HepG2 (cell line): Measurements from ENCODE around the gene IL11RA. TPM values are rescaled to one million over a fixed set of nuclear protein-coding genes. Genes with fewer than 3 reads are reported as not detected.

Experiments used
- ATAC-seq: fragments of 200-7000 bp; cut with Tn5 transposase; 3 replicates; pipeline ENCODE4 v1.9.1; 2020; ENCODE audit warnings: mild to moderate bottlenecking, moderate library complexity
- BruUV-seq: library from RNA; stranded (reverse); fragments of 400-500 nt; replicated peaks from 2 replicates; lab custom pipeline; 2021; lab: Mats Ljungman, UMichigan
- CTCF ChIA-PET: fragments of 300-600 bp; formaldehyde crosslinking; extraction: SDS; loops from one replicate; lab custom pipeline; 2021; ENCODE audit warnings: low total read pairs, inconsistent platforms, low intra/inter-chr PET ratio; lab: Yijun Ruan, JAX
- POLR2A ChIA-PET: fragments of 350-600 bp; sonication (Branson Sonifier 250); formaldehyde crosslinking; loops from one replicate; lab custom pipeline; 2020; ENCODE audit warnings: antibody characterized with exemption, inconsistent platforms; lab: Yijun Ruan, JAX
- DNase-seq: peaks from one replicate; pipeline ENCODE4 v3.0.0-alpha.2; 2015; ENCODE audit warnings: low spot score
- FAIRE-seq: peaks from 3 replicates; lab custom pipeline; 2011; peaks lifted over from hg19 to GRCh38; lab: Jason Lieb, UNC
- H2AFZ ChIP-seq: one replicate; pipeline ENCODE4 v1.6.1; 2011; ENCODE audit warnings: low read length, inconsistent platforms
- H3K27ac ChIP-seq: fragments of 300-600 bp; 3 replicates; pipeline ENCODE4 v1.8.0; 2011; ENCODE audit warnings: mixed run types, mild to moderate bottlenecking, mixed read lengths, low read length, inconsistent platforms; ENCODE audit not compliant: insufficient read depth; ENCODE audit errors: extremely low read length
- H3K27me3 ChIP-seq, 2 experiments: fragments of 200-600 bp in 1 of 2; 2 replicates in 1 of 2; 3 replicates in 1 of 2; pipeline versions ENCODE4 v1.6.0 to v1.8.0; 2011; ENCODE audit warnings: low read length in 2 of 2, mild to moderate bottlenecking in 2 of 2, moderate library complexity in 2 of 2, inconsistent platforms in 1 of 2; ENCODE audit not compliant: insufficient read depth in 2 of 2, control insufficient read depth in 1 of 2
- H3K36me3 ChIP-seq, 2 experiments: fragments of 200-600 bp in 1 of 2; replicated peaks in 1 of 2; 2 replicates in 1 of 2; 3 replicates in 1 of 2; pipeline versions ENCODE4 v1.5.1 to v1.8.0; 2011; ENCODE audit warnings: low read length in 2 of 2, inconsistent platforms in 1 of 2; ENCODE audit not compliant: insufficient read depth in 2 of 2, control insufficient read depth in 1 of 2
- H3K4me1 ChIP-seq: 2 replicates; pipeline ENCODE4 v1.5.1; 2012; ENCODE audit warnings: low read length, inconsistent platforms; ENCODE audit not compliant: insufficient read depth
- H3K4me2 ChIP-seq: 2 replicates; pipeline ENCODE4 v1.6.0; 2011; ENCODE audit warnings: low read depth, low read length, inconsistent platforms
- H3K4me3 ChIP-seq, 3 experiments: fragments of 200-600 bp in 1 of 3; sonication (generic), shearing (Covaris generic) in 1 of 3; replicated peaks in 1 of 3; 2 replicates each; pipeline ENCODE4 v1.5.1; 2011 to 2016; ENCODE audit warnings: low read length in 3 of 3, inconsistent platforms in 2 of 3, low read depth in 2 of 3, mild to moderate bottlenecking in 2 of 3, control low read depth in 1 of 3, mixed read lengths in 1 of 3; ENCODE audit not compliant: insufficient read depth in 1 of 3
- H3K79me2 ChIP-seq: one replicate; pipeline ENCODE4 v1.6.1; 2011; ENCODE audit warnings: low read length, inconsistent platforms; ENCODE audit not compliant: insufficient read depth
- H3K9ac ChIP-seq: 2 replicates; pipeline ENCODE4 v1.6.0; 2011; ENCODE audit warnings: mild to moderate bottlenecking, low read depth, low read length, inconsistent platforms; ENCODE audit not compliant: insufficient read depth
- H3K9me3 ChIP-seq: 2 replicates; pipeline ENCODE4 v1.5.1; 2012; ENCODE audit warnings: mild to moderate bottlenecking, low read length
- H4K20me1 ChIP-seq: 2 replicates; pipeline ENCODE4 v1.6.0; 2011; ENCODE audit warnings: inconsistent platforms, mild to moderate bottlenecking, low read length, moderate library complexity; ENCODE audit not compliant: insufficient read depth
- CREM ChIP-seq, 2 experiments: sonication (generic) in 1 of 2; formaldehyde crosslinking in 1 of 2; IDR thresholded peaks; 2 replicates each; pipeline versions ENCODE4 v1.4.0 to v1.6.1; 2016 to 2020; ENCODE audit warnings: antibody characterized with exemption in 1 of 2, mild to moderate bottlenecking in 1 of 2, missing genetic modification reagents in 1 of 2
- FOXP1 ChIP-seq, 2 experiments: fragments of 450-650 bp in 1 of 2; IDR thresholded peaks; 2 replicates each; pipeline ENCODE4 v1.6.1; 2017 to 2018; ENCODE audit warnings: antibody characterized with exemption in 1 of 2
- HDAC1 ChIP-seq: sonication (generic); formaldehyde crosslinking; IDR thresholded peaks from 2 replicates; pipeline ENCODE4 v1.5.1; 2020; ENCODE audit warnings: mild to moderate bottlenecking, missing genetic modification reagents
- HHEX ChIP-seq: IDR thresholded peaks from 2 replicates; pipeline ENCODE4 v1.6.1; 2016; ENCODE audit warnings: control low read depth
- NR2F6 ChIP-seq, 2 experiments: IDR thresholded peaks; 2 replicates each; pipeline ENCODE4 v1.6.1; 2016; ENCODE audit warnings: antibody characterized with exemption in 1 of 2, mild to moderate bottlenecking in 1 of 2
- SP4 ChIP-seq: sonication (generic); formaldehyde crosslinking; IDR thresholded peaks from 2 replicates; pipeline ENCODE4 v1.8.1; 2023; ENCODE audit warnings: mild to moderate bottlenecking, missing genetic modification reagents
- SPEN ChIP-seq: sonication (generic); formaldehyde crosslinking; IDR thresholded peaks from 2 replicates; pipeline ENCODE4 v1.5.1; 2020; ENCODE audit warnings: low read depth, mild to moderate bottlenecking, missing genetic modification reagents
- ZBTB7B ChIP-seq: sonication (generic); formaldehyde crosslinking; IDR thresholded peaks from 2 replicates; pipeline ENCODE4 v1.4.0; 2020; ENCODE audit warnings: missing genetic modification reagents
- ZNF761 ChIP-seq: sonication (generic); formaldehyde crosslinking; conservative IDR thresholded peaks from 2 replicates; pipeline ENCODE4 v1.4.0; 2020; ENCODE audit warnings: mild to moderate bottlenecking, missing genetic modification reagents
- in situ Hi-C: cut with HindIII; loops from 2 replicates; pipeline ENCODE4 v1.10.0; 2017; ENCODE audit warnings: low pct_unique_long_range_greater_than_20kb; ENCODE audit not compliant: extremely low pct_ligation_motif_present
- intact Hi-C: fragments of 100-400 bp; cut with micrococcal nuclease; formaldehyde crosslinking; loops from one replicate; pipeline ENCODE4 v1.10.0; 2022; ENCODE audit not compliant: unreplicated experiment
- polyA plus RNA-seq, 8 experiments: library from polyadenylated mRNA; depleted of rRNA in 3 of 8; stranded (reverse) in 7 of 8; unstranded in 1 of 8; fragments of >200 nt; fragmentation: Illumina TruSeq in 4 of 8; extraction: Trizol in 4 of 8; gene quantifications; 2 replicates each; pipeline versions ENCODE4 v1.2.1 to v1.2.3, GENCODE V29; 2011 to 2016; ENCODE audit warnings: low read depth in 4 of 8, missing spikeins in 1 of 8, mixed read lengths in 1 of 8; ENCODE audit not compliant: insufficient read depth in 1 of 8
- total RNA-seq, 5 experiments: library from RNA; depleted of rRNA; stranded (reverse); fragments of >200 nt; fragmentation: Illumina TruSeq; extraction: Trizol; gene quantifications; 2 replicates each; pipeline ENCODE4 v1.2.3, GENCODE V29; 2016; ENCODE audit warnings: low read depth in 1 of 5
- TF ChIP-seq, protein P1 (sequence below): IDR thresholded peaks from 2 replicates; pipeline ENCODE4 v1.6.1; 2016; ENCODE audit warnings: missing genetic modification reagents, missing compliant biosample characterization
- TF ChIP-seq, protein P2 (sequence below): sonication (generic); formaldehyde crosslinking; IDR thresholded peaks from 2 replicates; pipeline ENCODE4 v1.4.0; 2020; ENCODE audit warnings: missing genetic modification reagents
- TF ChIP-seq, protein P3 (sequence below): sonication (generic); formaldehyde crosslinking; IDR thresholded peaks from 2 replicates; pipeline ENCODE4 v1.5.1; 2020; ENCODE audit warnings: mild to moderate bottlenecking, missing genetic modification reagents, moderate library complexity
- TF ChIP-seq, protein P4 (sequence below): sonication (generic); formaldehyde crosslinking; IDR thresholded peaks from 2 replicates; pipeline ENCODE4 v1.5.1; 2020; ENCODE audit warnings: mild to moderate bottlenecking, moderate library complexity, missing genetic modification reagents
- TF ChIP-seq, protein P5 (sequence below): sonication (generic); formaldehyde crosslinking; IDR thresholded peaks from 2 replicates; pipeline ENCODE4 v1.4.0; 2020; ENCODE audit warnings: missing genetic modification reagents, borderline replicate concordance

The IL11RA gene
- total and polyA plus RNA-seq, 2 of the 13 experiments (the other 11 are each of a cell fraction or from before 2014, with no cell fraction given): 2.0 to 4.2 TPM

DNA sequence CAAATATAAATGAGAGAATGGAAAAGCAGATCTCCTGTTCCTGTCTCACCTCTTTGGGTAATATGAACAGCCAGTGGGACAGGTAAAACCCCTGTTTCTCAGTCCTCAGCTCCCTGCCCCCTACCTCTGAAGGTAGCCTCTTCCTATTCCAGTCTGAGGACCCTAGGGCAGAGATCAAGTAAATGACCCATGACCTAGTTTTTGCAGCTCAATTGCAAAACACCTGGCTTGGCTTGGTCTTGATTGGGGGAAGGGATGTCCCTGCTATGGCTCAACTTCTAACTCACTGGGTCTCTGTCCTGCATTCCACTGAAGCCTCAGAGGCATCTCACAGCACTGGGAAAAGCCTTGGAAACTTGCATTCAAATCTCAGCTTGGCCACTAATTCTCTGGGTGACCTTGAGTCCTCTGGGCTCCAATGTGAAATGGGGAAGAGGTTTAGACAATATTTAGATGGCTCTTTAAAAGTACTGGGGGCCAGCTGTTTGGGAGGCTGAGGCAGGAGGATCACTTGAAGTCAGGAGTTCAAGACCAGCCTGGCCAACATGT is 7.1 kb upstream of the IL11RA start:
- intact Hi-C loops: no loop called here
- Histone ChIP-seq H3K9me3 (no peaks in the 10 kb centered on the region), H3K79me2 (peaks cover 16% of the 10 kb centered on the region), H3K4me1 (peaks cover 71% of the 10 kb centered on the region), H4K20me1 (no peaks in the 10 kb centered on the region), H3K27me3 (no peaks in the 10 kb centered on the region; a peak in 1 of 5 replicates), H3K4me3 (peak overlapping the region in 1 of 3 experiments; percentile 9; a peak in 1 of 6 replicates), H3K36me3 (peaks cover 8 to 18% of the 10 kb centered on the region in 2 experiments), H3K9ac (no peak overlapping the region), H3K4me2 (peak overlapping the region; percentile 60), H2AFZ (no peak overlapping the region), H3K27ac (peak overlapping the region; percentile 95)
- ATAC-seq (peak; percentile 6; the same call in 1 of the 3 replicates), FAIRE-seq (peak; percentile 91), DNase-seq (peak; percentile 78)
- in situ Hi-C loops: no loop called here
- ChIA-PET POLR2A (interaction anchor here (1.2 to 4.1 kb wide), 5 partner anchors 9 to 1083 kb away, joined by 3 to 100 read pairs (median 14); partner anchors contain the start of genes ARID3C, CCL27 and SIGMAR1), CTCF (no interaction called here)
- no TSS peak for BruUV-seq
- peak; percentile 88 for TF ChIP-seq NR2F6 (IDR thresholded peaks at IDR 0.05)
- TF ChIP-seq NR2F6 (CRISPR knock-in tag; IDR thresholded peaks at IDR 0.05): peak; percentile 81
- TF ChIP-seq, protein P1, sequence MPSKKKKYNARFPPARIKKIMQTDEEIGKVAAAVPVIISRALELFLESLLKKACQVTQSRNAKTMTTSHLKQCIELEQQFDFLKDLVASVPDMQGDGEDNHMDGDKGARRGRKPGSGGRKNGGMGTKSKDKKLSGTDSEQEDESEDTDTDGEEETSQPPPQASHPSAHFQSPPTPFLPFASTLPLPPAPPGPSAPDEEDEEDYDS: no peak
- peak; percentile 63 for TF ChIP-seq SPEN
- TF ChIP-seq HHEX (CRISPR knock-in tag): 0 out of 2 replicates have a peak, but pooled peaks have one; percentile 55
- TF ChIP-seq, protein P2, sequence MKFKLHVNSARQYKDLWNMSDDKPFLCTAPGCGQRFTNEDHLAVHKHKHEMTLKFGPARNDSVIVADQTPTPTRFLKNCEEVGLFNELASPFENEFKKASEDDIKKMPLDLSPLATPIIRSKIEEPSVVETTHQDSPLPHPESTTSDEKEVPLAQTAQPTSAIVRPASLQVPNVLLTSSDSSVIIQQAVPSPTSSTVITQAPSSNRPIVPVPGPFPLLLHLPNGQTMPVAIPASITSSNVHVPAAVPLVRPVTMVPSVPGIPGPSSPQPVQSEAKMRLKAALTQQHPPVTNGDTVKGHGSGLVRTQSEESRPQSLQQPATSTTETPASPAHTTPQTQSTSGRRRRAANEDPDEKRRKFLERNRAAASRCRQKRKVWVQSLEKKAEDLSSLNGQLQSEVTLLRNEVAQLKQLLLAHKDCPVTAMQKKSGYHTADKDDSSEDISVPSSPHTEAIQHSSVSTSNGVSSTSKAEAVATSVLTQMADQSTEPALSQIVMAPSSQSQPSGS: peak; percentile 68; the same call in 1 of the 2 replicates
- TF ChIP-seq ZNF761: 0 out of 2 replicates have a peak, but pooled peaks have one; percentile 44
- TF ChIP-seq, protein P3, sequence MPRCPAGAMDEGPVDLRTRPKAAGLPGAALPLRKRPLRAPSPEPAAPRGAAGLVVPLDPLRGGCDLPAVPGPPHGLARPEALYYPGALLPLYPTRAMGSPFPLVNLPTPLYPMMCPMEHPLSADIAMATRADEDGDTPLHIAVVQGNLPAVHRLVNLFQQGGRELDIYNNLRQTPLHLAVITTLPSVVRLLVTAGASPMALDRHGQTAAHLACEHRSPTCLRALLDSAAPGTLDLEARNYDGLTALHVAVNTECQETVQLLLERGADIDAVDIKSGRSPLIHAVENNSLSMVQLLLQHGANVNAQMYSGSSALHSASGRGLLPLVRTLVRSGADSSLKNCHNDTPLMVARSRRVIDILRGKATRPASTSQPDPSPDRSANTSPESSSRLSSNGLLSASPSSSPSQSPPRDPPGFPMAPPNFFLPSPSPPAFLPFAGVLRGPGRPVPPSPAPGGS: no peak
- TF ChIP-seq, protein P4, sequence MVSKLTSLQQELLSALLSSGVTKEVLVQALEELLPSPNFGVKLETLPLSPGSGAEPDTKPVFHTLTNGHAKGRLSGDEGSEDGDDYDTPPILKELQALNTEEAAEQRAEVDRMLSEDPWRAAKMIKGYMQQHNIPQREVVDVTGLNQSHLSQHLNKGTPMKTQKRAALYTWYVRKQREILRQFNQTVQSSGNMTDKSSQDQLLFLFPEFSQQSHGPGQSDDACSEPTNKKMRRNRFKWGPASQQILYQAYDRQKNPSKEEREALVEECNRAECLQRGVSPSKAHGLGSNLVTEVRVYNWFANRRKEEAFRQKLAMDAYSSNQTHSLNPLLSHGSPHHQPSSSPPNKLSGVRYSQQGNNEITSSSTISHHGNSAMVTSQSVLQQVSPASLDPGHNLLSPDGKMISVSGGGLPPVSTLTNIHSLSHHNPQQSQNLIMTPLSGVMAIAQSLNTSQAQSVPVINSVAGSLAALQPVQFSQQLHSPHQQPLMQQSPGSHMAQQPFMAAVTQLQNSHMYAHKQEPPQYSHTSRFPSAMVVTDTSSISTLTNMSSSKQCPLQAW: peak; percentile 55
- TF ChIP-seq HDAC1: peak; percentile 85
- no peak; the same call in 1 of the 2 replicates for TF ChIP-seq SP4 (CRISPR knock-in tag)
- TF ChIP-seq CREM (IDR thresholded peaks at IDR 0.05): peak; percentile 50; the same call in 1 of the 2 replicates
- no peak for TF ChIP-seq CREM (CRISPR knock-in tag; IDR thresholded peaks at IDR 0.05)
- no peak for TF ChIP-seq FOXP1 (IDR thresholded peaks at IDR 0.05)
- TF ChIP-seq FOXP1 (CRISPR knock-in tag; IDR thresholded peaks at IDR 0.05): 0 out of 2 replicates have a peak, but pooled peaks have one; percentile 35
- peak; percentile 43; the same call in 1 of the 2 replicates for TF ChIP-seq ZBTB7B
- TF ChIP-seq, protein P5, sequence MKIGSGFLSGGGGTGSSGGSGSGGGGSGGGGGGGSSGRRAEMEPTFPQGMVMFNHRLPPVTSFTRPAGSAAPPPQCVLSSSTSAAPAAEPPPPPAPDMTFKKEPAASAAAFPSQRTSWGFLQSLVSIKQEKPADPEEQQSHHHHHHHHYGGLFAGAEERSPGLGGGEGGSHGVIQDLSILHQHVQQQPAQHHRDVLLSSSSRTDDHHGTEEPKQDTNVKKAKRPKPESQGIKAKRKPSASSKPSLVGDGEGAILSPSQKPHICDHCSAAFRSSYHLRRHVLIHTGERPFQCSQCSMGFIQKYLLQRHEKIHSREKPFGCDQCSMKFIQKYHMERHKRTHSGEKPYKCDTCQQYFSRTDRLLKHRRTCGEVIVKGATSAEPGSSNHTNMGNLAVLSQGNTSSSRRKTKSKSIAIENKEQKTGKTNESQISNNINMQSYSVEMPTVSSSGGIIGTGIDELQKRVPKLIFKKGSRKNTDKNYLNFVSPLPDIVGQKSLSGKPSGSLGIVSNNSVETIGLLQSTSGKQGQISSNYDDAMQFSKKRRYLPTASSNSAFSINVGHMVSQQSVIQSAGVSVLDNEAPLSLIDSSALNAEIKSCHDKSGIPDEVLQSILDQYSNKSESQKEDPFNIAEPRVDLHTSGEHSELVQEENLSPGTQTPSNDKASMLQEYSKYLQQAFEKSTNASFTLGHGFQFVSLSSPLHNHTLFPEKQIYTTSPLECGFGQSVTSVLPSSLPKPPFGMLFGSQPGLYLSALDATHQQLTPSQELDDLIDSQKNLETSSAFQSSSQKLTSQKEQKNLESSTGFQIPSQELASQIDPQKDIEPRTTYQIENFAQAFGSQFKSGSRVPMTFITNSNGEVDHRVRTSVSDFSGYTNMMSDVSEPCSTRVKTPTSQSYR (CRISPR knock-in tag): peak; percentile 99
